B cell (primary cell): Measurements from ENCODE around the gene EFNB3. TPM values are rescaled to one million over a fixed set of nuclear protein-coding genes. Genes with fewer than 3 reads are reported as not detected.

Source experiments
- ATAC-seq: fragments of 200-7000 bp; cut with Tn5 transposase; one replicate; pipeline ENCODE4 v1.10.0; 2021; ENCODE audit warnings: low read depth, mild to moderate bottlenecking, moderate number of reproducible peaks, moderate library complexity
- CTCF ChIA-PET: fragments of 350-600 bp; sonication (Branson Sonifier 250); formaldehyde crosslinking; loops from one replicate; lab custom pipeline; 2021; ENCODE audit warnings: antibody characterized with exemption, inconsistent platforms; lab: Charles Lee
- POLR2A ChIA-PET: fragments of 350-600 bp; sonication (Branson Sonifier 250); formaldehyde crosslinking; loops from one replicate; lab custom pipeline; 2021; ENCODE audit warnings: antibody characterized with exemption; lab: Charles Lee
- DNase-seq: peaks from one replicate; pipeline ENCODE4 v3.0.0; 2013
- H2AFZ ChIP-seq: 2 replicates; pipeline ENCODE4 v1.6.1; 2012; ENCODE audit warnings: mild to moderate bottlenecking, low read depth, low read length; ENCODE audit not compliant: insufficient read depth, poor library complexity, severe bottlenecking
- H3K27ac ChIP-seq, 2 donors: 1 replicate in 1 of 2; 2 replicates in 1 of 2; pipeline ENCODE4 v1.5.1; 2012 to 2013; ENCODE audit warnings: low read length in 2 of 2, mild to moderate bottlenecking in 2 of 2, moderate library complexity in 1 of 2
- H3K27me3 ChIP-seq, 4 experiments: fragments of 200-600 bp in 1 of 4; sonication (generic) in 1 of 4; replicated peaks in 1 of 4; 1 replicate in 2 of 4; 2 replicates in 2 of 4; pipeline versions ENCODE4 v1.6.1 to v1.7.0; 2013 to 2016; ENCODE audit warnings: low read length in 3 of 4, mild to moderate bottlenecking in 2 of 4, mixed read lengths in 1 of 4, moderate library complexity in 1 of 4; ENCODE audit not compliant: insufficient read depth in 4 of 4, control insufficient read depth in 3 of 4; ENCODE audit errors: control extremely low read depth in 1 of 4
- H3K36me3 ChIP-seq, 2 experiments: replicated peaks in 1 of 2; 1 replicate in 1 of 2; 2 replicates in 1 of 2; pipeline versions ENCODE4 v1.6.1 to v1.7.1; 2013; ENCODE audit warnings: low read length in 1 of 2; ENCODE audit not compliant: insufficient read depth in 2 of 2, control insufficient read depth in 1 of 2; ENCODE audit errors: control extremely low read depth in 1 of 2, extremely low read depth in 1 of 2
- H3K4me1 ChIP-seq, 2 donors: fragments of 200-600 bp in 1 of 2; sonication (generic) in 1 of 2; 1 replicate in 1 of 2; 2 replicates in 1 of 2; pipeline versions ENCODE4 v1.5.1 to v1.6.1; 2013 to 2017; ENCODE audit warnings: low read length in 2 of 2; ENCODE audit not compliant: control insufficient read depth in 2 of 2, insufficient read depth in 2 of 2
- H3K4me2 ChIP-seq: replicated peaks from 2 replicates; pipeline ENCODE3; 2012; ENCODE audit warnings: mild to moderate bottlenecking, low read depth, low read length; ENCODE audit not compliant: poor library complexity, severe bottlenecking
- H3K4me3 ChIP-seq, 5 experiments: fragments of 200-600 bp in 1 of 5; sonication (generic) in 1 of 5; 1 replicate in 3 of 5; 2 replicates in 2 of 5; pipeline versions ENCODE4 v1.5.1 to v1.7.0; 2011 to 2016; ENCODE audit warnings: low read length in 4 of 5, mild to moderate bottlenecking in 4 of 5, low read depth in 2 of 5, control low read depth in 1 of 5, moderate library complexity in 1 of 5; ENCODE audit not compliant: insufficient read depth in 1 of 5; ENCODE audit errors: control extremely low read depth in 1 of 5, extremely low read depth in 1 of 5
- H3K79me2 ChIP-seq: fragments of 200-600 bp; sonication (generic); one replicate; pipeline ENCODE4 v1.6.0; 2016; ENCODE audit warnings: low read length; ENCODE audit not compliant: control insufficient read depth, insufficient read depth
- H3K9ac ChIP-seq: fragments of 200-600 bp; sonication (generic); 2 replicates; pipeline ENCODE4 v1.6.1; 2017; ENCODE audit warnings: mild to moderate bottlenecking, low read length, moderate library complexity
- H3K9me3 ChIP-seq, 3 donors: one replicate each; pipeline versions ENCODE4 v1.6.1 to v1.7.1; 2013; ENCODE audit warnings: low read length in 2 of 3; ENCODE audit not compliant: control insufficient read depth in 2 of 3, insufficient read depth in 1 of 3; ENCODE audit errors: control extremely low read depth in 1 of 3
- H4K20me1 ChIP-seq: 2 replicates; pipeline ENCODE4 v1.6.0; 2012; ENCODE audit warnings: mild to moderate bottlenecking, low read length; ENCODE audit not compliant: insufficient read depth, control insufficient read depth, poor library complexity, severe bottlenecking
- H3K27ac Mint-ChIP-seq: one replicate; pipeline ENCODE4 v1.8.0; 2021; ENCODE audit warnings: mixed read lengths
- H3K27me3 Mint-ChIP-seq: one replicate; pipeline ENCODE4 v1.8.0; 2021; ENCODE audit warnings: mixed read lengths
- H3K4me1 Mint-ChIP-seq: one replicate; pipeline ENCODE4 v1.8.0; 2021; ENCODE audit warnings: mixed read lengths
- H3K4me3 Mint-ChIP-seq: one replicate; pipeline ENCODE4 v1.8.0; 2021; ENCODE audit warnings: mixed read lengths
- H3K9me3 Mint-ChIP-seq: one replicate; pipeline ENCODE4 v1.8.0; 2022; ENCODE audit warnings: mixed read lengths; ENCODE audit not compliant: insufficient read depth
- CTCF ChIP-seq: fragments of 200-600 bp; IDR thresholded peaks from one replicate; pipeline ENCODE4 v1.8.0; 2022; ENCODE audit warnings: antibody characterized with exemption, mild to moderate bottlenecking
- EZH2 ChIP-seq: IDR thresholded peaks from 2 replicates; pipeline ENCODE4 v1.6.1; 2012; ENCODE audit warnings: borderline replicate concordance, low read depth, mild to moderate bottlenecking, moderate library complexity, low read length; ENCODE audit not compliant: insufficient read depth, poor library complexity, severe bottlenecking
- WGBS: methylation state at CpG from one replicate; pipeline ENCODE4 v1.1.5; 2013; ENCODE audit warnings: missing lambda C conversion rate; ENCODE audit not compliant: insufficient coverage; 5-methylcytosine and 5-hydroxymethylcytosine counted together
- intact Hi-C: fragments of 100-400 bp; cut with micrococcal nuclease; formaldehyde crosslinking; loops from one replicate; pipeline ENCODE4 v1.10.0; 2022
- polyA plus RNA-seq: library from polyadenylated mRNA; depleted of rRNA; stranded (reverse); fragments of >200 nt; gene quantifications from 2 replicates; pipeline ENCODE4 v1.2.3, GENCODE V29; 2012
- total RNA-seq, 2 donors: library from RNA; stranded (reverse); fragments of 120-200 nt in 1 of 2; gene quantifications; 1 replicate in 1 of 2; 2 replicates in 1 of 2; pipeline versions ENCODE4 v1.2.3 to v1.2.4, GENCODE V29; 2013 to 2022

EFNB3 gene
- total and polyA plus RNA-seq, 2 donors (not counting 1 experiment from before 2014, with no cell fraction given) = not detected

GRCh38 chr17:7701681-7702080 lies 3.3 kb upstream of the EFNB3 start:
- intact Hi-C loops = no loop called here
- H2AFZ ChIP-seq = no peak overlapping the region
- H3K79me2 ChIP-seq = no peaks in the 10 kb centered on the region
- H3K27me3 ChIP-seq = peaks cover 0 to 49% (median 19%) of the 10 kb centered on the region in 4 experiments
- no peak overlapping the region for H3K4me3 ChIP-seq
- no peak overlapping the region for H3K27ac ChIP-seq
- Mint-ChIP-seq H3K9me3 (no peaks in the 10 kb centered on the region), H3K27me3 (peaks cover 36% of the 10 kb centered on the region), H3K4me3 (no peak overlapping the region), H3K4me1 (peaks cover 15% of the 10 kb centered on the region), H3K27ac (no peak overlapping the region)
- no peaks in the 10 kb centered on the region for H3K9me3 ChIP-seq
- 97% methylated on average over 14 of the region's 14 CpGs for WGBS
- POLR2A ChIA-PET = interaction anchor here (0.6 kb wide), 1 partner anchor 535 kb away, joined by 5 read pairs; no protein-coding TSS in a partner anchor
- ATAC-seq (no peak), DNase-seq (no peak)
- no peaks in the 10 kb centered on the region for H4K20me1 ChIP-seq
- CTCF ChIA-PET = no interaction called here
- no peak for TF ChIP-seq CTCF
- TF ChIP-seq EZH2 = no peak
- no peak overlapping the region for H3K4me2 ChIP-seq
- peaks cover 0 to 21% of the 10 kb centered on the region in 2 experiments for H3K36me3 ChIP-seq
- peaks cover 19 to 23% of the 10 kb centered on the region in 2 donors for H3K4me1 ChIP-seq
- H3K9ac ChIP-seq = no peak overlapping the region

- H3K4me3 Mint-ChIP-seq = no peak overlapping the region
- POLR2A ChIA-PET = no interaction called here
These were observed 2.2 kb upstream of the EFNB3 start for GRCh38 chr17:7702776-7703175.

More at GRCh38 chr17:7702776-7703175, 2.2 kb upstream of the EFNB3 start:
- DNase-seq (no peak), ATAC-seq (no peak)
- Histone ChIP-seq H4K20me1 (no peaks in the 10 kb centered on the region), H3K4me3 (no peak overlapping the region), H3K79me2 (no peaks in the 10 kb centered on the region), H3K27ac (no peak overlapping the region), H3K36me3 (peaks cover 0 to 21% of the 10 kb centered on the region in 2 experiments), H3K27me3 (peaks cover 0 to 60% (median 19%) of the 10 kb centered on the region in 4 experiments), H3K9ac (no peak overlapping the region), H3K4me1 (peaks cover 19 to 23% of the 10 kb centered on the region in 2 donors), H3K9me3 (no peaks in the 10 kb centered on the region), H3K4me2 (no peak overlapping the region), H2AFZ (no peak overlapping the region)
- intact Hi-C loops = no loop called here
- WGBS = 99% methylated on average over 12 of the region's 13 CpGs
- Mint-ChIP-seq H3K4me1 (peaks cover 15% of the 10 kb centered on the region), H3K27me3 (peaks cover 44% of the 10 kb centered on the region), H3K9me3 (no peaks in the 10 kb centered on the region), H3K27ac (no peak overlapping the region)
- CTCF ChIA-PET = interaction anchor here (1.3 kb wide), 1 partner anchor 15 kb away, joined by 3 read pairs; the partner anchor contains the start of gene TP53
- TF ChIP-seq CTCF (no peak), EZH2 (no peak)
